COR-L47 (cell line): ENCODE measurements around the gene MRPL55.

Experiments used
- DNase-seq: peaks from one replicate; lab custom pipeline; 2025; lab: John Stamatoyannopoulos, UW

Gene MRPL55

DNA sequence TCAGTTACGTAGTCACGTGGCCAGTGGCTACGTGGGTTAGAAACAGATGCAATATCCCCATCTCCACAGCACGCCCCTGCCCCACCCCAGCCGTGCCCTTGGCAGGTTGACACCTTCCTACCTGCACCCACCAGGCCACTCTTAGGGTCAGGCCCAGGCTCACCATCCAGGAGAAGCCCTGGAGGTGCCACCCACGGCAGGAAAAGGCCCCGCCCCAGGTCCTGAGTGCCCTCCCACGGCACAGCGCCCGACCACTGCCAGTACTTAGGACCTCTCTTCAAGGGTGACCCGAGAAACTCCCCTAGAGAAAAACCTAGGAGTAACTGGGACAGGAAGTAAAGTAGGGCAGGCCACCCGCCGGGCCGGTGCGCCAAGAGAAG lies 7.5 kb downstream of the MRPL55 start:
- DNase-seq = no peak

GRCh38 chr1:228100822-228101613 lies 8.1 kb downstream of the MRPL55 start:
- no peak for DNase-seq

DNA sequence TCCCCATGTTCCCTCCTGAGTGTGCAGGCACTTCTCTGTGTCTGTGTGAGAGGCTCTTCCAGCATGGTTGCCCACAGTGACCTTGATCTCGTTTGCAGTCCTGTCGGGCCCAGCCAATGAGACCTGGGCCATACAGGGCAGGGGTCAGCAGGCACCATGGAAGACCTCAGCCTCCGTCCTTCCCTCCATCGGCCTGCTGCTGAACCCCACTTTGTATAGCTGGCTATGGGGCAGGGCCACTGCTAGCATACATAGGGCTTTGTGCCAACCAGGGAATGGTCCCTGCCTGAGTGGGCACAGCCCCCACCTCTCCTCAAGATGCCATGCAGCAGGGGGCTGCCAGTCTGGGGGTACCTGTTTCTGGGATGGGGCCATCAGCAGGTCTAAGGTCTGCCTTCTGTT lies 9.8 kb downstream of the MRPL55 start:
- DNase-seq = no peak

DNA sequence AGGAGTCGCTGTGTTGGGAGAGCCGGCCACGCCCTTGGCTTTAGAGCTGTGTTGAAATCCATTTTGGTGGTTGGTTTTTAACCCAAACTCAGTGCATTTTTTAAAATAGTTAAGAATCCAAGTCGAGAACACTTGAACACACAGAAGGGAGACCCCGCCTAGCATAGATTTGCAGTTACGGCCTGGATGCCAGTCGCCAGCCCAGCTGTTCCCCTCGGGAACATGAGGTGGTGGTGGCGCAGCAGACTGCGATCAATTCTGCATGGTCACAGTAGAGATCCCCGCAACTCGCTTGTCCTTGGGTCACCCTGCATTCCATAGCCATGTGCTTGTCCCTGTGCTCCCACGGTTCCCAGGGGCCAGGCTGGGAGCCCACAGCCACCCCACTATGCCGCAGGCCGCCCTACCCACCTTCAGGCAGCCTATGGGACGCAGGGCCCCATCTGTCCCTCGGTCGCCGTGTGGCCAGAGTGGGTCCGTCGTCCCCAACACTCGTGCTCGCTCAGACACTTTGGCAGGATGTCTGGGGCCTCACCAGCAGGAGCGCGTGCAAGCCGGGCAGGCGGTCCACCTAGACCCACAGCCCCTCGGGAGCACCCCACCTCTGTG lies 10.7 kb downstream of the MRPL55 start:
- DNase-seq = no peak

GRCh38 chr1:228097333-228098081 lies 11.6 kb downstream of the MRPL55 start:
- DNase-seq = no peak

DNA sequence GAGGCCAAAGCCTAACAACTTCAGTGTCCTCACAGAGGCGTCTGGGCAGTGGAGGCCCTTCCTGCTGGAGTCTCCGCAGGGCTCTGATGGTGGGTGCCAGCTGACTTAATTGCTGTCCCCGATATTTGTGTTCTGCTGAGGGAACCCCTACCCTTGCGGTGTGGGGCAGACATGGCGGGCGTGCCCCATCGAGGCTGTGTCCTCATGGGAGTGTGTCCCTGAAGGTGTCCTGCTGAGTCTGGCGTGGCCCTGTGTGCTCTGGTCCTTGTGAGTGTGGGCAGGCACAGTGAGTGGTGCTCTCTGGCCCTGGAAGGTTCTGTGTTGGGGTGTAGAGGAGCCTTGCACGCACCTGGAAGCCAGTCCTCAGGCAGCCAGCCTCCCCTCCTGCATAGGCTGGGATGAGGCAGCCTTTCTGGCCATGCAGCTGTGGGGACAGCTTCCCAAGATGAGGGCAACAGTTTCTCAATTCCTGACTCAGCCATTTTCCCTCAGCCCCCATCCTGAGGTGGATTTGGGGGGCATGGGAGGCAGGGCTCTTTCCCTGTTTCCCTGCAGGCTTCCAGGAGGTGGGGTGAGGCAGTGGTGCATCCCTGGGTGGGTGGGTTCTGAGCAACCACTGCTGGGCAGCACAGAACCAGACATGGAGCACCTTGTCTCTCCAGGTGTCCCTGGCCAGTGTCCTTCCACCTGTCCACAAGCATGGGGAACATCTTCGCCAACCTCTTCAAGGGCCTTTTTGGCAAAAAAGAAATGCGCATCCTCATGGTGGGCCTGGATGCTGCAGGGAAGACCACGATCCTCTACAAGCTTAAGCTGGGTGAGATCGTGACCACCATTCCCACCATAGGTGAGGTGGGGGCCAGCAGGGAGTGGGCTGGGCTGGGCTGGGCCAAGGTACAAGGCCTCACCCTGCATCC lies 12.4 kb downstream of the MRPL55 start:
- no peak for DNase-seq

DNA sequence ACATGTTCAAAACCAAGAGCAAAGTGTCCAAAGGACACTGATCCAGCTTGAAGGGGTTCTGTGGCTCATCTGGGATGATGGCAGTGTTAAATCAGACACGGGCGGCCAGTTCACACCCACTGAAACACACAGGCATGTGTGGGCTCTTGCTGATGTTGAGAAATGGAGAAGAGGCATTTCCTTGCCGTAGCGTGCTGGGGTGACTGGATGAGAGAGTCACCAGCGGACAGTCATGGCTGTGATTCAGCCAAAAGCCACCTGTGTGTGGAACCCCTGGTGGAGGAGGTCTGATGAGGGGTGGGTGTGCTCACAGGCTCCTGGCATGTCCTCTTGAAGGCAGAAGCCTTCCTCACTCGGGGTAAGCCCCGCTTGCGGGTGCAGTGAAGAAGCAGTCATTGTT lies 13.2 kb downstream of the MRPL55 start:
- DNase-seq = no peak

DNA sequence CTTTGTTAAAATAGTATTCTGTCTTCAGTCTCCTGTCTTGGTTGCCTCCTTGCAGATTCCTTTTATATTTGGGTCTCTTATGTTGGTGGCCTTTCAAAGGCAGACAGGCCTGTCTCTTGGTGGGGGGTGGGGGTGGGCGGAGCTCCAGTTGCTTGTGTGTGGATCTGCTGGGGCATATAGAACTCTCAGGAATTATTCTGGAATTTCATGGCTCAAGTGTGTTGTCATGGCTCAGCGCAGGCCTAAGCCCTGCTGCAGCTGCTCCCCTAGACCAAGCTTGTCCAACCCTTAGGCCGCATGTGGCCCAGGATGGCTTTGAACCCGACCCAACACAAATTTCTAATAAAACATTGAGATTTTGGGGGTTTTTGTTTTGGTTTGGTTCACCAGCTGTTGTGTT lies 13.9 kb downstream of the MRPL55 start:
- no peak for DNase-seq

GRCh38 chr1:228094432-228095016 lies 14.6 kb downstream of the MRPL55 start:
- DNase-seq = no peak

GRCh38 chr1:228093050-228093906 lies 15.8 kb downstream of the MRPL55 start:
- no peak for DNase-seq

GRCh38 chr1:228092342-228093049 lies 16.6 kb downstream of the MRPL55 start:
- DNase-seq = no peak

GRCh38 chr1:228091084-228091483 lies 18.0 kb downstream of the MRPL55 start:
- no peak for DNase-seq

- no peak for DNase-seq
Observed at GRCh38 chr1:228090613-228091081, 18.5 kb downstream of the MRPL55 start.

DNA sequence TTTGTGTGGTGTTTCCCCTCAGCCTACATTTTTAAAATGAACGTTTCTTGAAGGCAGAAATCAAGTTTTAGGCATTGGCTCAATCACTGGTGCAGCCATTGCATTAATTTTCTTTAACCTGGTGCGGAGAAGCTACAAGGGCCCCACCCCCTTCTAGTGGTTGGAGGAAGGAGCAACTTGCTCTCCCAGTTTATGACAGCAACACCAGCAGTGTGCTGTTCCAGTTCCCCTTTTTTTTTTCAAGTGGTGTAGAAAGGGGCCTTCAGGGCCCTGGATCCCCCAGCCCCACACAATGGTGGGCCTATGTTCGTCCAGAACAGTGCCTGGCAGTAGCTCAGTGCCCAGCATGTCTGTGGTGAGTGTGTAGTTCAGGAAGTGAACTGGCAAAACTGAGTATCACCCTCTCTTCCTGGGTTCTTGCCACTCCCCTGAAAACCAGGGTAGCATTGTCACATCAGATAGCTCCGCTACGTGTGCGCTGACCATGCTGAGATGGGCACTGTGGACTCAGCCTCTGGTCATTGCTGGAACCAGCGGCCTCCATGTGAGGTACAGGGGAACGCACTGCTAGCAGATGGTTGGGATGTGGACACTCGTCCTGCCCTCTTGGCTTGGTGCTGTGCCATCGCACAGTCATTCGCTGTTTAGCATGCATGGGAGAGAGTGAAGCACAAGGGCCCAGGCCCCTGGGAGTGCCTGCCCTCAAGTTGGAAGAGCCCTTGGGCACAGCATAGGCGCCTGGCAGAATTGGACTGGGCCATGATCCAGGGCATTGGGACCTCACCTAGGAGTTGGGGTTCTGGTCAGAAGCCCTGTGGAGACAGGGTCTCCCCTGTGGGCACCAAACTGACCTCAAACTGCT lies 19.3 kb downstream of the MRPL55 start:
- no peak for DNase-seq

DNA sequence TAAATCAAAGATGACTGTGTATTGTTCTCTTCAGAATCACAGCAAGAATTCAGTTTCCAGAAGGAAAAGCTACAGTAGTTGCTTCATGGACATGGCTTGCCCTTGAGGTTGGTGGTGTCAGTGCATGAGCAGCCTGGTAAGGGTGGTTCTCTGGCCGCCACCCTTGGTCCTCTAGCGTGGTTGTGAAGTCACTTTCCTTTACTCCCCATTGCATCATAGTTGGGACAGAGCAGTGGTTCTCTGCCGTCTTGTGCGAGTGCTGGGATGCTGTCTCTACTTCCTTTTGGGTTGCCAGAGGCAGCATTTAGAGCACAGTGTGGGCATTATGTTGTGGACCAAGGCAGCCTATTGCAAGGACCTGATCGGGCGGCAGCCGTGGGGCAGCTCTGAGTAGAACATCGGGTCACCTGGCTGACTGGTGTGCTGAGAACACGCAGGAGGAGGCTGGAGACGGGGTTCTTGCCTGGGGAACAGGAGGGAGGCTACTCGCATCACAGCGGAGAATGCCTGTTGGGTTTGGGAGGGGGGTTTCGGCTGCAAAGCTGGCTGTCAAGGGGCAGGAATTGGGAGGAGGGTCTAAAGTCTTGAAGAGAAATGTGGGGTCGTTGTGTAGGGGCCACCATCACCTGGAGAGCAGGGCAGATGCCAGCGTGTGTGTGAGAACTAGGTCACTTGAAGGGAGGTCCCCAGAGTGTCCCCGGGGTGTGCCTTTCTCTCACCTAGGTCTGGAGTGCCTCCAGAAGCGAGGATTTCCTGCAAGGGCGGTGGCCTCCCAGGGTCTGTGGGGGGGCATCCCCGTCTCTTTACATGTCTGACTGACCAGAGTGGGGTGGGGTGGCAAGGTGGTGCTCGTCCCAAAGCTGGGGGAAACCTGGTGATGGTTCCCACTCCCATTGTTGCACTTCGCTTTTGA lies 20.3 kb downstream of the MRPL55 start:
- DNase-seq = no peak

DNA sequence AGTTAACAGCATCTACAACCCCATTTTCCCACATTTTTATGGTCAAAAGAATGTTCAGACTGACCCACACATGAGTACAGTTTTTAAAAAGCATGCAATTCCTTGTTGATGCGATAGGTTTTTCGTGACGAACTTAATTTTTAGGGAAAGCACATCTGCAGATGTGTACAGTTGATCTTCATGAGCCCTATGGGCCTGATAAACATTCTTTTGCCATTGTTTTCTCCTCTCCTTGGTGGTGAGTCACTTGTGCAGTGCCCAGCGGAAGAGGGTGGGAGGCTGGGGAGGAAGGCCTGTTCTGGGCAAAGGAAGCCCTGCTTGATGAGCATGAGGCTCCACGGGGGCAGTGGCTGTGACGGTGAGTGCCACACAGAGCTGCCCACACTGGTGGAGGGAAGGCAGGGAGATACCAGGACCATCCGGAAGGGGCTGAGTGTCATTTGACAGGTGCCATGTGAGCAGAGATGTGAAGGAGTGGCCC lies 21.3 kb downstream of the MRPL55 start:
- DNase-seq = no peak

DNA sequence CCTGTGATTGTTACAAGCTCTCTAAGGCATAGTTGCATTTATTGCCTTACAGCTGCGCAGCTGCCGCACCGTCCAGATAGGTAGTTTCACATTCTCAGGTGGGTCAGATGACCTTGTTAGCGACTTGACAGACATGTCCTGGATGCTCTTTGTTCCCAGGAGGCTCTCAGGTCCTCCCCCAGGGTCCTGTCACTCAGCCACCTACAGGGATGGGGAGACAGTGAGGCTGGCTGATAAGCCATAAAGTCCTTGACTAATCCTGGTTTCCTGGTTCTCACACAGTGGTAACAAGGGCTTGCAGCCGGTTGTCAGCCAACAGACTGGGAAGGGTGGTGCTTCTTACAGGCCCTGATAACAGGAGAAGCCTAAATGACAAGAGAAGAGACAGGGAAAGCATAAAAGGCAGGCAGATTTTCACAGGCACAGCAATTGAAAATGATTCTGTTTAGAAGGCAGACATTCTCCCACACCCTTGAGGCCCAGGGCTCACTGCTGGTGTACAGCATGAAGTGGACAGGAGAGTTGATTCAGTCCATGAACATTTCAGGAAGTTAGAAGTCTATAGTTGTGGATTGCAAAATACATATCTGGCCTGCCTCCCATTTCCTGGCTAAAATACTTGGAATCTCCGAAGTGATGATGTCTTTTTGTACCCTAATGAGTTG lies 23.7 kb downstream of the MRPL55 start:
- no peak for DNase-seq
